HG02981 (cell line): ENCODE data around the gene UCHL3.

ENCODE experiments used
- ATAC-seq: cut with Tn5 transposase; IDR thresholded peaks from one replicate; pipeline ENCODE4 v1.9.1; 2021; ENCODE audit warnings: mild to moderate bottlenecking, moderate library complexity; ENCODE audit not compliant: unreplicated experiment

Gene UCHL3

DNA sequence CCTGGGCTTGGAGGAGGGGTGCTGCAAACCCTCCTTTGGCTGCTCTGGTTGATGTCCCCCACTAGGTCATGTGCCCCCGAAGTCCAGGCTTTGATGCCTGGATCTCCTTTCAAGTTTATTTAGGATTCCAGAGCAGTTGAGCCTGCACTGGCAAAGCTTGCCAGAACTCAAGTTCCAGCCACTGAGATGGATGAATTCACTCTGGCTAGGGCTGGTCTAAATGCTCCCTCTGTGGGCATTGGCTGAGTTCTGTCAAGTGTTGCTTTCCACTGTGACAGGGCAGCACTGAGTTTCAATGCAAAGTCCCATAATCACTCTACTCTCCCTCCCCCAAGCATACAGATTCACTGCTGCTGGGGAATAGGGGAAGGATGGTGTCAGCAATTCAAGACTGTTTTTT lies 68.7 kb downstream of the UCHL3 start:
- no peak for ATAC-seq

DNA sequence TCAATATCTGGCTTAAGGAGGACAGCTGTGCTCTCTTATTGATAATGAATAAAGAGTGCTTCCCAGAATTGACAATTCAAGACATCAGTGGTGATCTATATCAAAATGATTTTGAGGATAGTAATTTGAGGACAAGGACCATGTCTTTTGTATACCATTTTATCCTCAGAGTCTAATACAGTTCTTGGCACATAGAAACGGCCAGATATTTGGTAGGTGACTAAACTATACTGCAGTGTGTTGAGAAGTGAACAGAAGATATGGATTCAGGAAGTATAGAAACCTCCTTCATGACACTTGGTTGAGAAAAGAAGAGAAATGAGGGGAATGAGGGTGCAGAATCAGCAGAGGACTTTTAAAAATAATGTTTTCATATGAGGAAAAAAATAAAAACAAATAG lies 70.4 kb downstream of the UCHL3 start:
- no peak for ATAC-seq

DNA sequence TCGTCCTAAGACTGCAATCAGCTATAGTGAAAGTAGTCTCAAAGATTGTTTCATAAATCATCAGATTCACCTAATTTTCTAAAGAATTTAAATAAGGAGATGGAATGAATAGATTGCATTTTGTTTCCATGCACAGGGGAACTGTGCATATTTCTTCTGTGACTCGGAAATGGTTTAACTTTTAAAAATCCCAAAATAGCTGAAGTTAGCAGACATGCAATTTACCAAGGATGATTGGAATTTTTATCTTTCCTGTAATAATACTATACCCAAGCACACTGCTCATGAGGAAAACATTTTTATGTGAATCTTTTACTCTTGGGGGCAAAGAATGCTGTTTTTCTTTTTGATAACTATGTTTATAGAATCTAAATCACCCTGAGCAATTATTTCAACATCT lies 71.6 kb downstream of the UCHL3 start:
- no peak for ATAC-seq

DNA sequence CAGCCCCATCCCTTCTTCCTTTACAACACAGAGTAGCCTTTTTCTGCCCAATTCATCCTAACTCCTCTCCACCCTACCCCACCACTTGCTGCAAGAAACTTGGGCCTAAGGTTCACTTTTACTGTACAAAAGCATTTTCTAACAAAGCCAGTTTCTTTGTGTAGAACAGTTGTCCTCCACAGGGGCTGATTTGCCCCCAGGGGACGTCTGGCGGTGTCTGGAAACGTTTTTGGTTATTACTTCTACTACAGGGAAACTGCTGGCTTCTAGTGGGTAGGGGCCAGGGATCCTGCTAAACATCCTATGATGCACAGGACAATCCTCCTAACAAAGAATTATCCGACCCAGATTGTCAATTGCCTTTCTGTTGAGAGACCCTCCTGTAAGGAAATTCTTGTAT lies 79.2 kb downstream of the UCHL3 start:
- ATAC-seq, result no peak

DNA sequence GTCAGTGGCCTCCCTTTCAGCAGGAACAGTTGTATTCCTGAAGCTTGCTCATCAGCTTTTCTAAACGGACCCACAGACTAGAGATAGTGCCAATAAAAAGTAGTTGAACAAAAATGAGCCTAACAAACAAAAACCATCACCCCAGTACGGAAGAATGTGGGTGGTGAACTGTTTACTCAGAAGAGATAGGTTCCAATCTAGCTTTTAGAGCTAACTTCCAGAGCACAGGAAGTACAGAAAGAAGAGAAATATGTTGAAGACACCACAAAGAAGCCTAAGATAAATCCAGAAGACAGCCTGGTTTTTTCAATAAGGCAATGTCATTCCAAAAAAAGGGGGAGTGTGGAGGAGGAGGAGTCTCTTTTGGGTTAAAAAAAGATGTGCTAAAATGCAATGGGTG lies 83.7 kb downstream of the UCHL3 start:
- no peak for ATAC-seq

DNA sequence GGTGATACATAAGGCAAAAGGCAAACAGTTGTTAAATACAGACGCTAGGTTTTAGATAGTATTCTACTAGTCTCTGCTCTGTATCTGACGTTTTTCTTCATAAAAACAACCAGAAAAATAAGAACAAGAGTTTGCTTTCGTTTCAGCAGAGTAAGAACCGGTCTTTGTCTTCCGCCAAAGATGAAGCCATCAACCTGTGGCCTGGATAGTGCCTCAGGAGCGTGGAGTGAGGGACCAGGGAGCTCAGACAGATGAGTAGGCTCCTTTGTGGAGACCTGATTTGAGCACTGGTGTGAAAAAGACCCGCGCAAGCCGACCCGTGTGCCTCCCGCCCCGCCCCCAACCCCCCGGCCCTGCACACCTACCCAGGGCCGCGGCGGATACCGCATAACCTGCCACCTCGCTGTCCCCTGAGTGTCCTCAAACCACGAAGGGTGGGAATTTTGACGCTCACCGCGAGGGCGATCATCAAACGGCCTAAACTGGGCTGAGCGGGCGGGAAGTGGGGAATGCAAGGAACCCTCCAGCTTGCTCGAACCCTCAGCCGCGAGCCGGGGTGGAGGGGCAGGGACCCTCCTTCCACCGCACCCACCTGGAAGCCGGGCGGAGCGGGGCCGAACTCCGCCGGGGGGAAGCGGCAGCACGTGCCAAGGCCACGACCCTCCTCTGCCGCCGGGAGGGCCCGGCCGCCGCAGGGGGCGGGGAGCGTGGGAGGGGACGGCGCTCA lies 85.7 kb downstream of the UCHL3 start:
- no peak for ATAC-seq

DNA sequence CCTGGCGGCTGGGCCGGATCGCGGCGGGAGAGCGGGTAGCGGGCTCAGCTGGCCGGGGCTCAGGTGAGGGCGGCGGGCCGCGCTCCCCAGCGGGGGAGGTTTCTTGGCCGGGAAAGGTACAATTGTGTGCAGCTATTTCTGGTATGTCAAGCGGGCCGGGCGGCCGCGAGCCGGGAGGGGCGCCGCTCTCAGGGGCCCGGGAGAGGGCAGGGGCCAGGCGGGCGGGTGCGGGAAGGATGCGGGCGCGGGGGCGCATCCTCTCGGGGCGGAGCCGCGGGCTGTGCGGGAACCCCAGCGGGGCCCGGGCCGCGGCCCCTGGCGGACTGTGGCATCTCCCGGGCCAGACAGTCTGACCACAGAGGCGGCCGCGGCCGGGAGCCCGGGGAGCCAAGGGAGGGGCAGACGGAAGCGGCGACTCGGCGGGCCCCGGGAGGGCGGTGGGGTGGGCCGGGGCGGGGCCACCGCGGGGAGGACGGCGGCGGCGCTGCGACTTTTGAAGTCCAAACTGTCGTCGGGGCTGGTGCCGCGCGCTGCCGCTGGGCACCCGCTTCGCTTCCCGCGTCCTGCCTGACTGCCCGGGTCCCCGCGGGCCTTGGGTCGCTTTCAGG lies 86.3 kb downstream of the UCHL3 start, which contains the start of gene LMO7:
Gene LMO7, plus strand, starts transcription at position 503 of the 608 bp plus-strand sequence. CDS start 328 bp downstream, outside the sequence.
- peak; percentile 59 for ATAC-seq

DNA sequence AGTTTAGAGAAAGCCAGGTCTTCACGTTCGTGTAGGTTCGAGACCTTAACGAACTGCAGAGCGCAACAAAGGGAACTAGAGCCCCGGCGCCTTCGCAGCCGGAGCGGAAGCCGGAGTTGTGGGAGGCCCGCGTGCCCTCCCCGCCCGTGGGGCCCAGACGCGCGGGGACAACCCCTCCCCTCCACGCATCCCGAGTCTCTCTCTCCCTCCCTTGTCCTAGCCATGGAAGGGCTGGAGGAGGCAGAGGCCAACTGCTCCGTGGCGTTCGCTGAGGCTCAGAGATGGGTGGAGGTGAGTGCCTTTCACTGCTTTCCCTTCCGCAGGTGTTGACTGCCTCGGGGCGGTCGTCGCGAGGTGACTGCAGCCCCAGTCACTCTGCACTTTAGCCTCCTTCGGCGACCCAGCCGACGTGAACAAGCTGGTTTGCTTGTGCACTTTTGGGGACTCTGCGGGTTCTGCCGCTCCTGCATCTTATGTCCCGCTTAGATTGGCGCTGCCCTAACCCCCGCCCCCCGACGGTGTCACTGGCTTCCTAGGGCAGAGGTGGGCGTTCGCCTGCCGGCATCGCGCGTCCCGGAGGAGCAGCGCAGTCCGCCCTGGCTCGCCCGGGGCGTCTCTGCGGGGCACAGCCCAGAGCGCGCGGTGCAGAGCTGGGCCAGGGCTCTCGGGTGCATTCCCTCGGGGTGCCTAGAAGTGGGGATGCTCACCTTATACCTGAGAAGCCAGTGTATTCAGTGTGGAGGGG lies 87.0 kb downstream of the UCHL3 start:
- peak; percentile 45 for ATAC-seq

DNA sequence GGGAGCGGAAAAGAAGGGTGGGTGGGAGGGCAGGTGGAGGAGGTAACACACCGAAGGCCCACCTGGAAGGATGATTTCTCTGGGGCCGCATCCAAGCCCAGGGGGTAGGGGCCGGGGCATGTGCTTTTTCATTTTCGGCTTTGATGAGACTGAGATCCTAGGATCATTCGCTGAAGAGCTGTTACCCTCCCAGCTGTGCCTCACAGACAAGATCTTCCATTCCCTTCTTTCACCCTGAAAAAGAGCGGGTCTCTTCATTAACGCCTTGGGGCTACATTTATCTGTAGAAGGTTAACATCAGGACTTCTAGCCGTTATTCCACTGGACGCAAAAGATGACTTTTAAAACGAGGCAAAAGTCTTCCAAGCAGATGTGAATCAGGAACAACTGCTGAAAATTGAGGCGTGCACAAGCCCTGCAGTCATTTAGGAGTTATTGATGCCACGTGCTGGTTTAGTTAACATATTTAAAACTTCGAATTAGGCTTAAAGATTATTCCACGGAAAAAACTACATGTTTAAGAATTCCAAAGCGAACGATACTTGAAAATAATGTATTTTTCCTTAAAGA lies 87.7 kb downstream of the UCHL3 start:
- ATAC-seq, result no peak

DNA sequence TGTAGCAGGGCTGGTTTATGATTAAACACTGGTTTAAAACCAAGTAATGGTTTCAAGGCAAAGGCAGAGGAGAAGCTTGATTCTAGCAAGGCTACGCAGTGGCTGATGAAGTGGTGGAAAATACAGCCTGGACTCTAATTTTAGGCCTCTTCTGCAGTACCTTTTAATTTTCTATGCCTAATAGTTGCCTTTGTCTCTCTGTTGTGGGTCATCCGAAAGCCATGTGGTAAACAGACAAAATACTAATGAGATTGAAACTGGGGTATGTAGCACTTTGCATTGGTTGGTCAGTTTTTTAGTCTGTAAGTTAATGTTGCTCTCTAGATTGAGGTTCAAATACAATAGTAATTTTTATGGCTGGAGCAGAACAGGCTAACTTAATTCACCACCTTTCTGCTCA lies 89.9 kb downstream of the UCHL3 start:
- no peak for ATAC-seq

DNA sequence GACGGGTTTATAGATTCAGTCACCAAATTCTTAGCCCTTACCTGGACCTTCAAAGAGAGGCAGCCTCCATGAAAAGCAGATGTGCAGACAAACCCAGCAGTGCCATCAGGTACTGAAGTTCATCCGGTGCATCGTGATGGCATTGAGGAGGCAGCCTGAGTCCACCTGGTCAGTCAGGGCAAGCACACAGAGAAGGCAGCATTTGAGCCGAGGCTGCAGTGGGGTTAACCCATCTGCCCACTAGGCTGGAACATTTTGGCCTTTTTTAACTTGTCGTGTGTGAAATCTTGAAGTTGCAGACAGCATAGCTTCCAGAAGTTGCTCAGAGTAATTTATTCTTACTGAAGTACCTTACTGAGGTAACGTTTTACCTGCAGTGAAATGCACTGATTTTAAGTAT lies 91.4 kb downstream of the UCHL3 start:
- ATAC-seq, result no peak

DNA sequence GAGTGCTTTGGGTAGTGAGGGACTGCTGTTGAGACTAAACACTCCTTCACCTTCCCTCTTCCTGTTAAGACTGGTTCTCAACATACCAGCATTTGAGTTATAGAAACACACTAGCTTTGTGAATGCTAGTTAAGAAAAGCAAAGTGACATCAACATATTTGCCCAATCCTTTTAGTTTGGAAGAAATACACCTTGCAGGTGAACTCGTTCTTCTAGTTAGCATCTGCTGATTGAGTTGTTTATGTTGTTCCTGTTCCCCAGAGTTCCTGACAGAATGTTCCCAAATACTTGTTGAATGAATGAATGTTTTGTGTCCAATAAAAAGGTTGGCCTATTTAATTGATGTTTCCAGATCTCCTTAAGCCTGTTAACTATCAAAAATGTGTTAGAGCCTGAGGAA lies 93.6 kb downstream of the UCHL3 start:
- no peak for ATAC-seq

DNA sequence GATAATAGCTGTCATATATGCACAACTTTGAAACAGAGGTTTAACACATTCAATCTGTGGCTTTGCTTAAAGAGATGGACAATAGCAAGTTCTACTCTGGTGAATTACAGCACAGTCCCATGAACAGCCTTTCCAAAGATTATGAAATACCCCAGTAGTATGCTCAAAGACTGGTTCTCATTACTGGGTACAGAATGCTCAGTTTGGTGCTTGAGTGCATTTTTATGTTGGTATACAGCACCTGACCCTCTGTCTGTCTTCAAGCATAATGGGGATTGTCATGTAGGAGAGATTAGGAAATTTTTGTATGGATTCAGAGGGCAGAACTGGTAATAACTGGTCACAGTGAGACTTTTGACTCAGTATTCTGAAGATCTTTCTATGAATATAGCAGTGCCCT lies 94.1 kb downstream of the UCHL3 start:
- no peak for ATAC-seq

DNA sequence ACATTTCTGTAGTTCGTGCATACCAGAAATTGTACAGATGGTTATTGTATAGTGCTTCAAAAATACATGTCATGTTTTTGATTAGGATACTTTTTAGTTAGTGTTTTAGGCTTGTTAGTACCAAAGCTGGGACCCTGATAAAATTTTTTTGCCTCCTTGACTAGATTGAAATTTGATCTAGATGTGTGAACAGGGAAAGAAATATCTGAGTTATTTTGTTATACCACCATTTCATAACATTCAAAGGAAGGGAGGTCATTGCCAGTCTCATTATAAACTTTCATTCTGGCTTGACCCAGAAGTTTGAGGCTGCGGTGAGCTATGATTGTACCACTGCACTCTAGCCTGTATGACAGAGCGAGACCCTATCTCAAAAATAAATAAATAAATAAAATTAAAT lies 95.5 kb downstream of the UCHL3 start:
- no peak for ATAC-seq

DNA sequence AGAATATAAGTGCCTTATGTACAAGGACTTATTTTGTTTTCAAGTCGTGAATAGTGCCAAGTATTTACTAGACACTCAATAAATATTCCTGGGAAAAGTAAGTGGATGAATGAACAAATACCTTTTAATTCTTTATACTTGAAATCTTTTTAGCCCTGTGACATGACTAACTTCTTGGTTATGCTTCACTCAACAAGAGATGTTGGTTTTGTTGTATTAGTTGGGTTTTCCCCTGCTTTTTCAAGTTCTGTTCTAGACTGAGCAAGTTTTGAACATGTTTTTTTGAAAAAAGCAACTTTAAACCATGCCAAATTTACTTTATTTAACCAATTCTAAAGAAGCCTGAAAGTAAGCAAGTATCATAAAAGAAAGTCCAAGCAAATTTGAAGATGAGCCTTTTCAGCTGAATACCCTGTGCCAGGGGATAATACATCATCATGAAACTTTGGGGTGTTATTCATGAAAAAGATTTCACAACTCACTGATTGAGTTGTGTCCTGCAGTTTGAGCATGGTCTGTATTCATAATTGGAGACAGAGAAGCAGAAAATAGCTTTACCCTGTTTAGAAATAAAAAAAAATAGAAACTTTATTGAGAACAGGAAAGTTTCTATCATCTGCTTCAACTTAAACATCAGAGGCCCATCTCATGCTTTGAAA lies 97.7 kb downstream of the UCHL3 start:
- peak; percentile 78 for ATAC-seq

DNA sequence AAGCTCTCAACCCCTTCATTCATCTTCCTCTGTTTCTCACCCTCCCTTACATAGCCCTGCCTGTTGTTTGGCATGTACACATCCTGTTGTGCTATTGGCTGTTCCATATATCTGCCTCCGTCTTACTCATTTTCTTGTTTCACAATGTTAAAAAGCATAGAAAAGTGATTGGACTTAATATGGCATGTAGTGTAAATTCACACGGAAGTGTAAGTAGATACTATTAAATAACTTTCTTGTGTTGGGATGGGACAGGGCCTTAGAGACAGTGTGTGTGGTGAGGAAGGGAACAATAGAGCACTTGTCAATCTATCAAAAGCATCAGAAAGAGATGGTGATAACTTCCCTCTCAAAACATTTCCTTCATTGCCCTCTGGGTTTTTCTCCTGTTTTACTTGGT lies 98.9 kb downstream of the UCHL3 start:
- ATAC-seq, result no peak

DNA sequence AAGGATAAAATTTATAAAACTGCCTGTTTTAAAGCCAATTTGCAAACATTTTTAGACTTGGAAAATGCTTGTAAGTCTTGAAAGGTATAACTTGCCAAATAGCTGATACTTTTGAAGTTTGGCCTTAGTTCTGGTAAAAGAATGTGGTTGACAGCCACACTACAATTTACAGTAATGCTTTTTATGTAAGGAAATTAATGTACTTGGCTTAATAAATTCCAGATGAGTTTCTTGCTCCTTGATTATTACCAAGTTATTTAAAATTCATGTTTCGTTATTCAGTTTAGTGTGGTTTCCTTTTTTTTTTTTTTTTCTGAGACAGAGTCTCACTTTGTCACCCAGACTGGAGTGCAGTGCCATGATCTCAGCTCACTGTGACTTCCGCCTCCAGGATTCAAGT lies 101.4 kb downstream of the UCHL3 start:
- no peak for ATAC-seq

DNA sequence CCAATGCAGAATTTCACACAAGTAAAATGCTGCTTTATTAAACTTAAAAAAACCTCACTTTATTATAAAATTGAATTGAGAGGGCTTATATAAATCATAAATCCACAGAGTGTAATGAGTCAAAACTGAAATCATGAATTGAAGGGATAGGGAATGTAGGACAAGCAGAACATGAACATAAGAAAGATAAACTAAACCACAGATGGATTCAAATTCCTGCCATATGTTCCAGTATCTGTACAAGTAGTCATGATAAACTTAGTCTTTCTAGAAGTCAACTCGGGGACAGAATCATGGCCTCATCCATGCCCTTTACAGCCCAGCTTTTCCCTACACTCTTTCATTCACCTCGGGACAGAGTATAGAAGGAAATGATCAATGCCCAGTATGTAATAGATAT lies 103.1 kb downstream of the UCHL3 start:
- no peak for ATAC-seq
